NCI-H128 (cell line): ENCODE measurements around the gene ERC2.

ENCODE experiments used
- DNase-seq: peaks from one replicate; lab custom pipeline; 2025; ENCODE audit not compliant: unreplicated experiment; lab: John Stamatoyannopoulos, UW

Gene ERC2

DNA sequence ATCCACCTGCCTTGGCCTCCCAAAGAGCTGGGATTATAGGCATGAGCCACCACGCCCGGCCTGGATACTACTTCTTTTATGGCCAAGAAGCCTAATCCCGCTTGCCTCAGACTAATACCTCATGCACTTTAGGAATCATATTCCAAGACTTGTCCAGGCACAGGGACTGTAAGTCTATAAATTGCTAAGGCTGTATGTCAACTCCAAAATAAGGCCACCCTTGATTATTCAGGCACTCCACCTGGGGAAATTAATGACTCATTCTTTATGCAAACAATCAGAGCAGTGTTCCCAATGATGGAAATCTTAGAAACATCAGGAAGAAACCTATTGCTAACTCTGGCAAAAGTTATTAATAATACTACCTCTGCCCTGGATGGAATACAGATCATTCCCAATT, 98.4 kb downstream of the ERC2 start:
- DNase-seq: no peak

DNA sequence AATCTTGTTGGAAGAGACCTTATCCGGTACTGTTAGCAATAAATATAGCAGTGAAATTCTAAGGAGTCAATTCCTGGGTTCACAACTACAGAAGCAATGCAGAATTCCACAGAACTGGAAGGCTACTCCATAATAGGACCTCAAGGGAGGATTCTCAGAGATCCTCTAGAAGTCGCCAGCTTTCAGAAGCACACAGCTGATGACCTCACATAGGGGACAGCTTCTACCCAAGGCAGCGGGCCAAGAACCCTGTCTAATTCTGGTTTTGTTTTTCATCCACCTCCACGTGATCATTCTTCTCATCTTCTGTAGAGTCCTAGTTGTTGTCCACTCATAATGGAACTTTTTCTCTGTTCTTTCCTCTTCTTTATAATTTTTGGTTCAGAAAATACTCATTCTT, 99.4 kb downstream of the ERC2 start:
- DNase-seq: no peak

DNA sequence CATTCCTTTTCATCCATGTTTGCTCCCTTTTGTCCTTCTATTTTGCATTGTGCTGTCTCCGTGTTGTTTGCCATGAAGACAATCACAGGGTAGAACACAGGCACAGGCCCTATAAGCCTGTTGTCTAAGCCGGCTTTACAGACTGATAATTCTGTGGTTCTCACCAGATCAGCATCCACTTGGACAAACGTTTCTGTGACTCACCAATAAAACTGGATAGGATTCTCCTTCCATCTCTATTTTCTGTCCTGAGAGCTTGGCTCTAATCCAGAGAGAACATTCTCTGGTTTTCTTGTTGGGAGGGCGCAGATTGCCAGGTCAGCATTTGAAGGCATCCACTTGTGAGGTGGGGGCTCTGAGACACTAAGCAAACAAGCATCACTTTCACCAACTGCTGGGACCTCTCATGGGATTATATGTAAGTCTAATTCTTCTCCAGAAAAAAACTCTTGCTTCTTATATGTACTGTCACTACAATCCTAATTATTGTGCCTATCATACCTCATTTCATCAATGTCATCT, 101.6 kb downstream of the ERC2 start:
- DNase-seq: no peak

DNA sequence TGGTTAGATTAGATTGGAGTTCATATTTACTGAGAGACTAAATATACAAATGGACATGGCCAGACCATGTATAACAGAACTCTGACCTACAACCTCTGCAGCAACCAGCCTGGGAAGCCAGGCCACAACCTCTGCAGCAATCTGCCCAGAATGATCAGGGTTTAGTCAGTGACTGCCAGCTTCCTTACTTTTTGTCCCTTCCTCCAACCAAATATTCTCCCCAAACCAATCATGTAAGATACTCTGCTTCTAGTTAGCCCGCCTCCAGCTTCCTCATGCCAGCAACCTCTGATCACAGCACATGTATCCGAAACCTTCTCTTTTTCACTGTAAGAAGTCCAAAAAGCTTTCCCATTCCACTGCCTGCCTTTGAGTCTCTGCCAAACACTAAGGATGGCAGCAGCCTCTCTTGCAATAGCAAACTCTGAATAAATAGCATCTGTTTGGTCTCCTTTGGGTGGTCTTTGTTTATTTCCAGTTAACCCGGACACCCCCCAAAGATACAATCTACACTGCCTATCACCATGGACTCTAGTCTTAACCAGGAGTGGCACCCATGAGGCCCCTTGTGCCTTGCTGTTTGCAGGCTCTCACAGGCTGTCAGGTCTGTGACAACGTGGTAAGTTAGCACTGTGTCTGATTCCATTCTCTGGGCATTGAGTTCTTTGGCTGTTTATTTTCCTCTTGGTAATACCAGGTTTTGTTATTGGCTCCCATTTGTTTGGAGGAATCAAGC, 102.2 kb downstream of the ERC2 start:
- no peak for DNase-seq

DNA sequence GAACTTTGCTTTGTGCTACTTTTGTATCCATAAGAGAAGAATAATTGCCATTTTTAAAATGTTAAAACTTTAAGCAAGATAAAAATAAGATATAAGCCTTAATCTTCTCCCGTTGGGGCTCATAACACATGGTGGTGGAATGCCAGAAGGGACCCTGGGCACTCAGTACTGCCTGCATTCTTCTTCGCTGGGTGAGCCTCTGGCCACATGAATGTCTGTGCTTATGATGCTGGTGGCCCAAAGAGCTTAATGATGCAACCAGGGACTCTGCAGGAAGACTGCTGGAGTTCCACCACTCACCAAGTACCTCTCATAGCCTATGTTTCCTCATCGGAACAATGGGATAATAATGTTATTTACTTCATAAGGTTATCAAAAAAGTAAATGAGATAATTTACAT, 103.6 kb downstream of the ERC2 start:
- no peak for DNase-seq

DNA sequence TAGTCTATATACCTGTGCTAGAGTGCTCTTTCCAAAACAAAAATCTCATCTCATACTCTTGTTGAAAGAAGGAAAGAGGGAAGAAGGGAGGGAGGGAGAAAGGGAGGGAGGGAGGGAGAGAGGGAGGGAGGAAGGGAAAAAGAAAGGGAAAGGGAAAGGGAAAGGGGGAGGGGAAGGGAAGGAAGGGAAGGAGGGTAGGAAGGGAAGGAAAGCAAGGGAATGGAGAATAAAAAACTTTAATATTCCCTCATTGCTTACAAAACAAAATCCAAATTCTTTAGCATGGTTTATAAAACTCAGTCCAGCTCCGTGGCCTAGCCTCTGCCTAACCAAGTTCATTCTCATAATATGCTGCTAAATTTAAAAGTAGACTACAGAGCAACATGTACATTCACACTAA, 104.5 kb downstream of the ERC2 start:
- no peak for DNase-seq

DNA sequence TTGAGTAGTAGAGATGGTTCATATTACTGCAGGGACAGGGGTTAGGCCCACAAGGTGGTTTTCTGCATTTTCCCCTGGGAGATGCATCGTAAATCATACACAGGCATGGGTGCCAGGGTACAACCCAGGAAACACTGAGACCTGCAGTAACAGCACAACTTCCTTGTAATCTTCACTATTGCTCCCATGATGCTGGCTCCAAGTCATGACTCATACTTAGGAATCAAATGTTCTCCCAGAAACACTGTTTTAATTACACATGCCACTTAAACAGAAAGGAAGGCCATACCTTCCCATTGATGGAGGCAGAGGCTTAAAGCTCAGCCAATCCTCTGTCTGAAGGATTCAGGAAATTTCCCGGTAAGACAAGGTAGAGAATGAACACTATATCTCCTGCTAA, 106.5 kb downstream of the ERC2 start:
- DNase-seq: no peak

DNA sequence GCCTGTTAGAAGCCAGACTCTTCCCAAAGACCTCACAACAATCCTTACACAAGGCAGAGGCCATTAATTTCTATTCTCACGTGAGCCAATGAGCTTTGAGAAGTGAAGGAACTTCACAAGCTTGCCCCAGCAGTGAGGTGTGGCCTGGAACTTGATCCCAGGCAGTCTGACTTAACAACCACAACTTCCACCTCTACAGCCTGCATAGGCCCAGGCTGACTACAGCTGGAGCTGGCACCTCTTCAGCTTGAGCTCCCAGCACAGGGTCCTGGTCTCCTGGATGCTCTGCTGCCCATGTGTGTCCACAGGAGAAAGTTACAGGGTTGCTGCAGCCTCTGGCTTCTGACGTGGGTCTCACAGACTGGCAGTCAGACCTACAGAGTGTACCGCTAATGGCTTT, 111.0 kb downstream of the ERC2 start:
- no peak for DNase-seq

DNA sequence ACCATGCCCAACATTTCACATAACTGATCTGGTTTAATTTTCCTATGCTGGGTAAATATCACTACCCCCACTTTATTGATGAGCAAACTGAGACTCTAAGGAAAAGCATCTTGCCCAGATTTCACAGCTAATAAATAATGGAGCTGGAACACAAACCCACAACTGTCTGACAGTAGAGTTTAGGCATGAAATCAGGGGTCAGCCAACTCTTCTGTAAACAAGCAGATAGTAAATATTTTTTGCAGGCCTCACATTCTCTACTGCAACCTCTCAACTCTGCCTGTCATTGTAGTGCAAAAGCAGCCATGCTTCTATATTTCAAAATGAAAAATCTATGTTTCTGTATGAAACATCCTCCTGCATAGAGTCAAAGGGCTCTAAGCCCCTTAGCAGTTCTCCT, 111.5 kb downstream of the ERC2 start:
- no peak for DNase-seq

DNA sequence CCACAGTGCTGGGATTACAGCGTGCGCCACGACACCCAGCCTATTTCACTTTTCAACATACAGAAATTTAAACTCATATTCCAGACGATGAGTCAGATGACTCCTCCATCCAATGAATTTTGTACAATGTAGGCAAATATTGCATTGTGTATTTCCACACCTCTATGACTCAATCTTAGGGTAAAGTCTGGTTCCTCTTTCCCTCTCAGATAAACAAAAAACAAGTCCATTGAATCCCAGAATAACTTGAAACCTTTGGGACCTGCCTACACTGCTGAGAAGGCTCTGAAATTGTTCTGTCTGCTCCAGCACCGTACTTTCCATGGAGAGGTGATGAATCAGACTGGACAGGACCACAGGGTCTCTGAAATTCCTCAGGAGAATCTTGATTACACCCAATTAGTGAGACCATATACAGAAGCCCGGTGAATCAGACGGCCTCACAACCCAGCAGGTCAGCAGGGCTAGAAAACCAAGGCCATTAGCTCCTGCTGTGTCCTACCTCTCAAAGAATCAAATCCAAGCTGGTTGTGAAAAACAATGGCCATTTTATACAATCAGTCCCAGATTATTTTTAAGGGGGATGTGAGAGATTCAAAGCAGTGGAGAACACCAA, 112.6 kb downstream of the ERC2 start:
- DNase-seq: no peak

DNA sequence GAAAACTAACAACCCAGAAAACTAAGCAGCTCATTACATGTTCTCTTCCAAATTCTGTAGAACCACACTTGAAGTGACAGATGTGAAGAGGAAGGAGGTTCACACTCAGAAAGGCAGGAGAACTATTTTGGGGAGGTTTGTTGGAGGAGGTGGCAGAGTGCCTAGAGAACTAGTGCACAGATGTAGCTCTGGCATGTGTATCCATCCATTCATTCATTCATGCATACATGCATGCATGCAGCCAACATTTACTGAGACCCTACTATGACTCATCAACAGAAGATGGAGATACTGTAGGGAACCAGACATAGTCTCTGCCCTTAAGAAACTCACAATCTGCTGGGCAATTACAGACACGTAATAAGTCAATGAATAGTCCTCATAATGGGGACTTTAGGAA, 116.7 kb downstream of the ERC2 start:
- DNase-seq: no peak

DNA sequence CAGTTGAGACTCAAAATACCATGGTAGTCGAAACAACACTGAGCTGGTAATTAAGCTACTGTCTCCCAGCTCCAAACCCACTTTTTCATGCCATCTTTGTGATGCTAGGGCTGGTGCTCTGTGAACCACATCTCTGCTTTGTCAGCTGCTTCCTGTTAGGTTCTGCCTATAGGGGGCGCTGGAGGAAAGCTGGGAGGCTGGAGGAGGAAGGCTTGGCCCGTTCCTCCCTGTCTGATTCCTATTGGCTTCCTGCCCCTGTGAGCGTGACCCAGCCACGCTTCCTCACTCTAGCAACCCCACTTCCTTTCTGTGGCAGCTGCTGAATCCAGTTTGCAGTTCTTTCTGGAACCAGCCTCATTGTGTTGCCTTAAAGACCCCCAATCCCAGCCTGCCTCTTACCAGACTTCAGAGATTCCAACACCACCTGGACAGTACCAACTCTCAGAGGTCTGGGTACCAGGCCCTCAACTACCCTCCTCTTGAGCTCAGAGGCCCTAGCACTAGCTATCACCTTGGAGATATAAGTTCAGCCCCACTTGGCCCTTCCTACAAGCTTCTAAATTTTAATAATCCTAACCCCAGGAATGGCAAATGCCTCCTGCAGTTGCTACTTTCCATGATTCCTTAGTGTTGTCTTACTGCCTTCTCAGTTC, 120.9 kb downstream of the ERC2 start:
- no peak for DNase-seq

DNA sequence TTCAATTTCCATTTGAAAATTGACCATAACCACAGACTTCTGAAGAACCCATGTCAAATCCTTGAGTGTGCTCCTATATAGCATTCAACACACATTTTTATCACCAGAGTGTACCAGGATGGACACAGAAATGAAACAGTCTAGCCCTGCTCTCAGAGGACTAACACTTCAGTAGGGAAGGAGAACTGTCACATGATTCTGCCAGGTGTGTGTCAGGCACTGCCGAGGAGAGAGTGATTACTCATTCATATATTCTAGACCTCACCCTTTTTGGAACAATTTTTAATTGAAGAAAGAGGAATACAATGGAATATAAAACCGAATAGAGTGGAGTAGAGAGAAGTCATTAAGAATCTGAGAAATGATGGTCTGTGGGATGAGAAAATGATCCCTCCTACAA, 125.8 kb downstream of the ERC2 start:
- DNase-seq: no peak

DNA sequence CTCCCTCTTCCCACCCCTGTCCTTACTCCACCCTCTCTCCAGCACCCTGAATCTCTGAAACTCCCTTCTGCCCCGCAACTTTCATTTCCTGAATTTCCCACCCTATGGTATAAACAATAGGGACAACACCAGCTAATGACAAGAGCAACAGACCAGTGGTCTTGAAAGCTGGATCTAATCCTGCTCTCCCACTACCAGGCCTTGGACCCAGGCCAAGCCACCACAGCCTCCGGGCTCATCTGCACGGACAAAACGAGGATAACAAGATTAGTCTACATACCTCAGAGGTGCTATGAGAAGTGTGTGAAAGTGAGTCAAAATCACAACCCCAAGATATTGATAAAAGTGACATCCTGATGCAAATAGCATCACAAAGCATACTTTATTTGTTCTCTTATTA, 128.6 kb downstream of the ERC2 start:
- DNase-seq: no peak

DNA sequence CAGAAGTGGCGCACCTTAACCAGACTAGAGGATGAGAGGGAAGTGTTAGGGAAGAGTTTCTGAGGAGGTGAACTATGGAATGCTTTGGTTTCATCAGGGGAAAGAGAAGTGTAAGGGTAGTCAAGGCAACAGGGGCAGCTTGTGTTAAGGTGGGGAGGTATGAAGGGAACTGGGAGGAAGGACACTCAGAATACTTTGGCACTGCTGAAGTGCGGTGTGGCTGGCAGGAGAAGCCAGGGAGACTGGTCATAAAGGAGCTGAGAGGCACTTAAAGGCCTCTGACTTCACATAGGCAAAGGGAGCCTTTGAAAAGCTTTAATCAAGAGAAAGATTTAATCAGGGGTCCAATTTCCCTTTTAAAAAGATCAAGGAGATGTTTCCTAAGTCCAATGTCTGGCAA, 129.0 kb downstream of the ERC2 start:
- no peak for DNase-seq

DNA sequence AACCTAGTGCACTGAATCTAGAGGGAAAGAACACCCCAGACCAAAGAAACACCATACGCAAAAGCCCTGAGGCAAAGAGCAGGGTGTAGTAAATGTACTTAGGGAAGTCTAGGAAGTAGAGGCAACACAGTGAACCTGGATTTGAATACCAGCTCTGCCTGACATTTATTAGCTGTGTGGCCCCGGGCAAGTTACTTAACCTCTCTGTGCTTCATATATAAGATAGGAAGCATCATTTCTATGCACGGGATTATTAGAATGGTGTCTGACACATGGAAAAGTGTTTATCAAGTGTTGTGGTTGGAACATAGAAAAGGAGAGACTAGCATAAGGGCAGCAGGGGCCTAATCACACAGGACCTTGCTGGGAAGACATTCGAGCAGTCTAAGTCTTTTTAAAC, 132.2 kb downstream of the ERC2 start:
- DNase-seq: no peak

DNA sequence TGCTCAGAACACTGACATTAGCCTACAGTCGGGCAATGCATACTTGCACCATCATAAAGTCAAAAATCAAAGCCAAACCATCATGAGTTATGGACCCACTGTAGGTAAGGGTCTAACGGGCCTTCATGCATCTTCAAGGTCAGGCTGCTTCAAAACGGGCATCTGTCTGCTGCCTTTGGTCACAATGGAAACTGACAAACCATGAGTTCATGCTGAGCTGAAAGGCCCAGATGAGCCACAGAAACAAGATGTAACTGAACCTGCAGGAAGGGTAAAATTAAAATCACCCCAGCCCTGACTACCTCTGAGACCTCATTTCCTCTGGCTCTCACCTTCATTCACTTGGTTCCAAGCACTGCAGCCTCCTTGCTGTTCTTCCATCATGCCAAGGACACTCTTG, 143.8 kb downstream of the ERC2 start:
- DNase-seq: no peak

DNA sequence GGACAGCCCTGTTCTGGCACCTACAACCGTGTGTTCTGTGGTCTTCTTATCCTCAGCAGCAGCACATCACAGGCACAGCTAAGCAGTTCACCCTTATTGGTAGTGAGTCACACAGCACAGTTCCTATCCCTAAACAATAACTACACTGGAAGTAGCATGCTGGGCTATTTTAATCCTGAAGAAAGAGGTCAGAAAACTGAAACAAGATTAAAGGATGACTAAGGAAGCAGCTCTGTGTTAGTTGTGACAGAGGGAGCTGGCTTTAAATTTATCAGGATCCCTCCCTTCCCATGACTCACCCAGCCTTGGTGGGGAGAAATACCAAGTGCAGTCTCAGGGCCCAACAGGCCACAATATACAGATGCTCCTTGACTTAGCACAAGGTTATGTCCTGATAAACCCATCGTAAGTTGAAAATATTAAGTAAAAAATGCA, 144.3 kb downstream of the ERC2 start:
- no peak for DNase-seq

DNA sequence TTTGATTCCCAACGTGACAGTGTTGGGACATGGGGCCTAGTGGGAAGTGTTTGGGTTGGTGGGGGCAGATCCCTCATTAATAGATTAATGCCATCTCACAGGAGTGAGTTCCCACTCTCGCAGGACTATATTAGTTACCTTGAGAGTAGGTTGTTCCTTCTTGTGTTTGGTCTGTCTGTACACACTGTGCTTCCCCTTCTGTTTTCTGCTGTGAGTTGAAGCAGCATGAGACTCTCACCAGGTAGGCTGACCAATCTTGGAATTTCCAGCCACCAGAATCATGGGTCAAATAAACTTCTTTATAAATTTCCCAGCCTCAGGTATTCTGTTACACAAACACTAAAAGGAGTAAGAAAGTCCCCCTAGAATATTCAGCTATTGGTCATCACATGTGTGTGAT, 145.4 kb downstream of the ERC2 start:
- DNase-seq: no peak

DNA sequence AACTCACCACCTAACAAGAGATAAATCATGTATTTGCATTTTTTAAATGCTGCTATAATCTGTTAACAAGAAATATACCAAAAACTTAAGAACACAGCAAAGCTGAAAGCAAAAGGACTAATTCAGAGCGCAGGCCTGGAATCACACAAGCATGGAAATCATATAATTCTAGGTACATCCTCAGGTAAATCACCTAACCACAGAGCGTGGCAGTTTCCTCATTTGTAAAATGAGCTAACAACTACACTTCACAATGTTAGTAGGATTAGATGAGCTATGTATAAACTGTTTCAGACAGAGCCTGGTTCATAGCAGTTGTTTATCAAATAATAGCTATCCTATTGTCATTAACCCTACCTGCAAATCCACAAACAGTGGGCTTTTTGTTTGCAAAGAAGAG, 146.4 kb downstream of the ERC2 start:
- no peak for DNase-seq

DNA sequence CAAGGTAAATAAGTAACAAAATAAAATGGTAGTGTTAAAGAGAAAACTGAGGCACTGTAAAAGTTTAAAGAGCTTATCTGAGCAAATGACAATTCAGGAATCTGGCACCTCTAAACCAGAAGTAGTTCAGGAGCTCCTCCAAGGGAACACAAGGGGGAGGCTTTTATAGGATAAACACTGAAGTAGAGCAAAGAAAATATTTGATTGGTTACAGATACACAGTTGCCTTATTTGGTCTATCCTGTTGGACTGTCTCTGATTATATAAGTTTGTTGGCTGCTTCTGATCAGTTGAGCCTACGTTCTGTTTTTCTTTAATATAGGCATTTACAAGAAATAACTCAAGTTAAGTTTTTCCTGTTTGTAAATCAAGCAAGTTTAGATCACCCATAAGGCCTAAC, 146.9 kb downstream of the ERC2 start:
- DNase-seq: no peak

DNA sequence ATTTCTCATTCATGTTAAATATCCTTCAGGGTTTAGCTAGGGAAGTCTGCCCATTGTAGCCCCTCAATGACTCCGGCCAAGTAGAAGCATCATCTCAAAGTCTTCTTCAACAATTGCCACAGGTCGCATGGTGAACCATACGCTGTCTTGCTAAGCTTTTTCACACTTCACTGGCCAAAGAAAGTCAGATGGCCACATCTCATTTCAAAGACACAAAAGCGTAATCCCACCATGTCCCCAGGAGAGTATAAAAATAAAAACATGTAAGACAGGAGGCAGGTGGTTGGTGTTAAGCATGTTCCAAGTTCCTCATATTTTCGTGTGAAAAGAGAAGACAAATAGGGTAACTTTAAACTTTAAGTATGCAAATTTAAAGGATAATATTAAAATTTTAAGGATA, 147.4 kb downstream of the ERC2 start:
- no peak for DNase-seq
